Measurements from ENCODE around the gene GSG1. TPM values are rescaled to one million over a fixed set of nuclear protein-coding genes. Genes with fewer than 3 reads are reported as not detected.
"Not testable (repeated sequence)": the region's sequence is repeated elsewhere in the genome, so short reads cannot be mapped to it uniquely, and the experiment has no call there.

GSG1 gene
- total RNA-seq, 1 donor from 2014 or later = 0.23 TPM

GRCh38 chr12:13038491-13039161 is 64.8 kb downstream of the GSG1 start:
- peaks cover 5% of the 10 kb centered on the region for H3K4me1 ChIP-seq (ENCODE audit: insufficient read depth, low read length)
- FAIRE-seq = no peak

GRCh38 chr12:13036881-13037280 is 66.6 kb downstream of the GSG1 start:
- no peaks in the 10 kb centered on the region for H3K27me3 ChIP-seq (ENCODE audit: insufficient read depth, low read length)
- no peaks in the 10 kb centered on the region for H3K36me3 Mint-ChIP-seq (ENCODE audit: low read depth, unreplicated experiment)

More at GRCh38 chr12:13038491-13039161, 64.8 kb downstream of the GSG1 start:
- no peaks in the 10 kb centered on the region for H3K9me3 ChIP-seq (ENCODE audit: insufficient read depth, low read depth, low read length)
- no peak for TF ChIP-seq EZH2 (IDR thresholded peaks at IDR 0.05; ENCODE audit: insufficient read depth, low read length)
- no peak for TF ChIP-seq CTCF (IDR thresholded peaks at IDR 0.05; ENCODE audit: insufficient read depth, low read depth, low read length)
- no peak overlapping the region for H3K4me3 Mint-ChIP-seq (ENCODE audit: unreplicated experiment)
- no peak overlapping the region for H3K9ac ChIP-seq (ENCODE audit: low read length)
- H3K36me3 Mint-ChIP-seq (ENCODE audit: low read depth, unreplicated experiment) = no peaks in the 10 kb centered on the region
- no peaks in the 10 kb centered on the region for H3K79me2 ChIP-seq (ENCODE audit: insufficient read depth, low read length)
- no peaks in the 10 kb centered on the region for H3K36me3 ChIP-seq (ENCODE audit: insufficient read depth, low read length)
- peak overlapping the region; percentile 12 for H3K4me2 ChIP-seq (ENCODE audit: low read length)
- H3K4me1 Mint-ChIP-seq (ENCODE audit: low read depth, unreplicated experiment) = peaks cover 6% of the 10 kb centered on the region
- H3K27me3 Mint-ChIP-seq (ENCODE audit: low read depth, unreplicated experiment) = peaks cover 14% of the 10 kb centered on the region
- DNase-seq (ENCODE audit: low read depth) = peak; percentile 81
- no peaks in the 10 kb centered on the region for H3K9me3 Mint-ChIP-seq (ENCODE audit: unreplicated experiment)
- H4K20me1 ChIP-seq (ENCODE audit: insufficient read depth, low read length) = no peaks in the 10 kb centered on the region
- no peak overlapping the region for H3K4me3 ChIP-seq (ENCODE audit: insufficient read depth, low read depth, low read length)
- H2AFZ ChIP-seq (ENCODE audit: low read depth, low read length) = no peak overlapping the region
- no peak overlapping the region for H3K27ac ChIP-seq (ENCODE audit: low read depth, low read length)
- H3K27ac Mint-ChIP-seq (ENCODE audit: unreplicated experiment) = peak overlapping the region; percentile 27
- H3K27me3 ChIP-seq (ENCODE audit: insufficient read depth, low read length) = peaks cover 3% of the 10 kb centered on the region

GRCh38 chr12:13035335-13035734 is 68.1 kb downstream of the GSG1 start:
- H3K36me3 ChIP-seq (ENCODE audit: insufficient read depth, low read length); H4K20me1 ChIP-seq (ENCODE audit: insufficient read depth, low read length); H3K27me3 Mint-ChIP-seq (ENCODE audit: low read depth, unreplicated experiment); H3K4me1 ChIP-seq (ENCODE audit: insufficient read depth, low read length); H3K9ac ChIP-seq (ENCODE audit: low read length); H3K36me3 Mint-ChIP-seq (ENCODE audit: low read depth, unreplicated experiment); H3K4me2 ChIP-seq (ENCODE audit: low read length); H3K79me2 ChIP-seq (ENCODE audit: insufficient read depth, low read length); H3K27ac Mint-ChIP-seq (ENCODE audit: unreplicated experiment); FAIRE-seq; H3K9me3 Mint-ChIP-seq (ENCODE audit: unreplicated experiment); H3K27ac ChIP-seq (ENCODE audit: low read depth, low read length); H2AFZ ChIP-seq (ENCODE audit: low read depth, low read length); H3K27me3 ChIP-seq (ENCODE audit: insufficient read depth, low read length); DNase-seq (ENCODE audit: low read depth); H3K4me3 ChIP-seq (ENCODE audit: insufficient read depth, low read depth, low read length); H3K9me3 ChIP-seq (ENCODE audit: insufficient read depth, low read depth, low read length); H3K4me1 Mint-ChIP-seq (ENCODE audit: low read depth, unreplicated experiment); H3K4me3 Mint-ChIP-seq (ENCODE audit: unreplicated experiment): not testable (repeated sequence)

More at GRCh38 chr12:13036881-13037280, 66.6 kb downstream of the GSG1 start:
- Histone ChIP-seq H3K4me3 (ENCODE audit: insufficient read depth, low read depth, low read length) (no peak overlapping the region), H2AFZ (ENCODE audit: low read depth, low read length) (no peak overlapping the region), H4K20me1 (ENCODE audit: insufficient read depth, low read length) (no peaks in the 10 kb centered on the region), H3K9me3 (ENCODE audit: insufficient read depth, low read depth, low read length) (no peaks in the 10 kb centered on the region), H3K4me1 (ENCODE audit: insufficient read depth, low read length) (peaks cover 5% of the 10 kb centered on the region), H3K4me2 (ENCODE audit: low read length) (no peak overlapping the region), H3K9ac (ENCODE audit: low read length) (no peak overlapping the region), H3K36me3 (ENCODE audit: insufficient read depth, low read length) (no peaks in the 10 kb centered on the region), H3K27ac (ENCODE audit: low read depth, low read length) (no peak overlapping the region), H3K79me2 (ENCODE audit: insufficient read depth, low read length) (no peaks in the 10 kb centered on the region)
- no peak for DNase-seq (ENCODE audit: low read depth)
- TF ChIP-seq EZH2 (IDR thresholded peaks at IDR 0.05; ENCODE audit: insufficient read depth, low read length) = no peak
- TF ChIP-seq CTCF (IDR thresholded peaks at IDR 0.05; ENCODE audit: insufficient read depth, low read depth, low read length) = no peak
- FAIRE-seq = no peak
- H3K4me3 Mint-ChIP-seq (ENCODE audit: unreplicated experiment) = no peak overlapping the region
- H3K4me1 Mint-ChIP-seq (ENCODE audit: low read depth, unreplicated experiment) = peaks cover 6% of the 10 kb centered on the region
- no peak overlapping the region for H3K27ac Mint-ChIP-seq (ENCODE audit: unreplicated experiment)
- H3K27me3 Mint-ChIP-seq (ENCODE audit: low read depth, unreplicated experiment) = peaks cover 8% of the 10 kb centered on the region
- H3K9me3 Mint-ChIP-seq (ENCODE audit: unreplicated experiment) = no peaks in the 10 kb centered on the region

Other genes with a start within 250 kb of the GSG1 start
- gene GPRC5A, start 212.1 kb downstream of the GSG1 start, total RNA-seq = 4.2 and 12.5 TPM in 2 replicates
- gene GPRC5D, start 151.5 kb downstream of the GSG1 start, total RNA-seq = not detected in 2 replicates
- 27.8 and 28.9 TPM in 2 replicates for gene HEBP1, start 103.4 kb downstream of the GSG1 start, total RNA-seq
- gene FAM234B, start 59.3 kb downstream of the GSG1 start, total RNA-seq = 6.2 and 6.3 TPM in 2 replicates
- 57.6 and 71.7 TPM in 2 replicates for gene EMP1, start 93.1 kb upstream of the GSG1 start, total RNA-seq